ENCODE results near the gene ZNF786.
"Not testable (repeated sequence)": the region's sequence is repeated elsewhere in the genome, so short reads cannot be mapped to it uniquely, and the experiment has no call there.

The ZNF786 gene

GRCh38 chr7:149081914-149082313, 8.6 kb downstream of the ZNF786 start:
- DNase-seq: no peak

- DNase-seq: no peak
These were observed 12.9 kb downstream of the ZNF786 start for GRCh38 chr7:149077594-149077993.

GRCh38 chr7:149075286-149075685, 15.2 kb downstream of the ZNF786 start:
- no peak for DNase-seq

- DNase-seq: no peak
These were observed 16.2 kb downstream of the ZNF786 start for GRCh38 chr7:149074116-149074885.

- no peak for DNase-seq
These were observed 18.1 kb downstream of the ZNF786 start for GRCh38 chr7:149072438-149072775.

GRCh38 chr7:149071641-149072437, 18.7 kb downstream of the ZNF786 start:
- DNase-seq: no peak

GRCh38 chr7:149071182-149071635, 19.3 kb downstream of the ZNF786 start:
- DNase-seq: no peak

GRCh38 chr7:149070372-149071125, 20.0 kb downstream of the ZNF786 start:
- no peak for DNase-seq

GRCh38 chr7:149067869-149068268, 22.6 kb downstream of the ZNF786 start:
- DNase-seq: no peak

GRCh38 chr7:149063476-149063875, 27.0 kb downstream of the ZNF786 start:
- DNase-seq: no peak

GRCh38 chr7:149062217-149062899, 28.2 kb downstream of the ZNF786 start:
- not testable (repeated sequence) for DNase-seq

GRCh38 chr7:149060156-149060555, 30.4 kb downstream of the ZNF786 start:
- DNase-seq: no peak

GRCh38 chr7:149053885-149054284, 36.6 kb downstream of the ZNF786 start:
- no peak for DNase-seq

- DNase-seq: no peak
These were observed 37.1 kb downstream of the ZNF786 start for GRCh38 chr7:149053384-149053783.

- DNase-seq: no peak
These were observed 39.6 kb downstream of the ZNF786 start for GRCh38 chr7:149050941-149051340.

- DNase-seq: no peak
These were observed 41.7 kb downstream of the ZNF786 start for GRCh38 chr7:149048805-149049204.

GRCh38 chr7:149046416-149046815, 44.1 kb downstream of the ZNF786 start:
- no peak for DNase-seq

GRCh38 chr7:149043936-149044335, 46.6 kb downstream of the ZNF786 start:
- no peak for DNase-seq

- DNase-seq: no peak
These were observed 49.2 kb downstream of the ZNF786 start for GRCh38 chr7:149041350-149041749.

- not testable (repeated sequence) for DNase-seq
These were observed 51.9 kb downstream of the ZNF786 start for GRCh38 chr7:149038641-149039040.

GRCh38 chr7:149036676-149037075, 53.8 kb downstream of the ZNF786 start:
- DNase-seq: no peak

GRCh38 chr7:149031353-149031910, 59.1 kb downstream of the ZNF786 start:
- DNase-seq: no peak

All from right forelimb (tissue), 1 donor.